GM21737 (cell line): ENCODE results near the gene PITPNM3.

ENCODE experiments used
- ATAC-seq: cut with Tn5 transposase; IDR thresholded peaks from one replicate; pipeline ENCODE4 v1.9.1; 2021; ENCODE audit warnings: mild to moderate bottlenecking, moderate library complexity; ENCODE audit not compliant: unreplicated experiment

PITPNM3 gene

DNA sequence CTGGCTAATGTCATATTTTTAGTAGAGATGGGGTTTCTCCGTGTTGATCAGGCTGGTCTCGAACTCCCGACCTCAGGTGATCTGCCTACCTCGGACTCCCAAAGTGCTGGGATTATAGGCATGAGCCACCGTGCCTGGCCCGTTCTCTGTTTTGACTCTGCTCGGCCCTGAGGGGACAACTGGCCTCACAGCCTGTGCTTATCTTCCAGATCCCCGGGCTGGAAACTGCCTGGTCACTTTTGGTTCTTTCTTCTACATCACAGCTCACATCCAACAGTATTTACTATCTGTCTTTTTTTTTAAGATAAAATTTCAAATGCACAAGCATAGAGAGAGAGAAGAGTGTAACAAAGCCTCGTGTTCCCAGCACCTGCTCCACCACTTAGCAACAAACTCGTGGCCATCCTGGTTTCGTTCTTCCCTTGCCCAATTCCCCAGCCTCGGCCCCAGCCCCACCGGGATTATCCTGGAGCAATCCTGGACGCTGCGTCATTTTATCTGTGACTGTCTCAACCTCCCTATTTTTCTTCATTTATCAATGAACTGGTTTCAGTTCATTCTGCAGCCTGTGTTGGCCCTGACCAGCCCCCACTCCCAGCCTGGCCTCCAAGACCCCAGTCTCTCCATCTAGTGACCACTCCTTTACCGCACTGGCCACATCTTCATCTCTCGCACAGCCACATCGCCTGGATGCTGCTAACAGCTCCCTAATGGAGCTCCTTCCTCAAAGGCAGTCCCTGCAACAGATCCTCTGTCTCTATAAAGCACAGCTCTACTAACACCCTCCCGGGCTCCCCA, 91.0 kb downstream of the PITPNM3 start:
- no peak for ATAC-seq

DNA sequence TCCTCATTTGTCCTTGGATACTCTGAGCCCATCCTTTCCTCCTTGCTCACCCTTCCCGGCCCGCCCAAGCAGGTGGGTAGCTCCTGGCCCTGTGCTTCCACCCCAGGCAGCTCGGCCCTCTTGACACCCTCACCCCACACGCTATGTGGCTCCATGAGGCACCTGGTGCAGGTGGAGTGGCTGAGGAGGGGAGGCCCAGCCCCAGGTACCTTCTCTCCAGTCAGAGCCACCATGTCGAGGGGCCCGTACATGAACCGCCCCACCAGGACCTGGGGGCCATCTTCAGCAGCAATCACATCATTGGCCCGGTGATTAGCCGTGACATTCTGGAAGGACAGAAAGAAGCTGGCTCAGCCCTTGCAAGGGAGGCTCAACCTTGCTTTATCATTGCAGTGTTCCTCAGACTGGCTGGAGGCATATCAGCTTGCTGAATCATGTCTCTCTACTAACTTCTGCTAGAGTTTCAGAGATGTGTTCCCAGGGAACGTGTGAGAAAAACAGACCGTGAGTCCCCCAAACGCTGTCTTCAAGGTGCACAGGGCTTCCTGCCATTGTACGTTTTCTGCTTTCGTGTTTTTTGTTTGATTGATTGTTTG, 91.8 kb downstream of the PITPNM3 start:
- ATAC-seq = no peak

DNA sequence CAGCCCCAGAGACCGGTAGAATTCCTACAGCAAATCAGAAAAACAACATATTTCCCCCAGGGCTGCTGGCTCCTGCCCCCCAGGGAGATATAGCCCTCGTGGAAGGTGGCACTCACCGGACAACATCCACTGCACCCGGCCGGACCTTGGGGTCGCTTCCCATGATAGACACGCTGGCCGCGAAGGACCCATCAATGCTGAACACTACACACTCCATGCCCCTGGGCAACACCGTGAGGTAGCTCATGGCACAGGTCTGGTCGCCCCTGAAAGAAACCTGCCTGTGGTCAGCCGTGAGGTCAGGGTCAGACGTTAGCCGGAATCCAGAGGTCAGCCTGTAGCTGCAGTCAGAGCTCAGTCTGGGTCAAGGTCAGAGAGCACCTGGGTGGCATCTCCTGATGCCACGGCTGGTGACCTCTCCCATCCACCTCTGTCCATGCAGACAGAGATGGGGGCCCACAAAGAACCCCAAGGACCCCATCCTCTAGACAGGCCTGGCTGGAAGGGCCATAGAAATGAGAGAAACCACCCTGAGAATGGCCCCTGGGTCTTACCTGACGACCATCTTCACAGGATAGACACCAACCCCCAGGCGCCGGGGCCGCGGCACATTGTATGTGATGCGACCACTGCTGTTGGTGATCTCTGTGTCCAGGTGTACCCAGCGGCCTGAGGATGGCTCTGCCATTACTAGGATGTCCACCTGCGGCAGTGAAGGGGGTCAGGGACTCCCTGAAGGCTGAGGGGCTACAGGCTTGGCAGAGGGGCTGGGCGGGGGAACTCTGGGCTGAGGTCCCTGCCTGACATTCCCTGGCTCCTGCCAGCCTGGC, 92.5 kb downstream of the PITPNM3 start:
- ATAC-seq = no peak

GRCh38 chr17:6462692-6463091, 93.7 kb downstream of the PITPNM3 start:
- no peak for ATAC-seq

GRCh38 chr17:6461792-6462524, 94.4 kb downstream of the PITPNM3 start:
- no peak for ATAC-seq

DNA sequence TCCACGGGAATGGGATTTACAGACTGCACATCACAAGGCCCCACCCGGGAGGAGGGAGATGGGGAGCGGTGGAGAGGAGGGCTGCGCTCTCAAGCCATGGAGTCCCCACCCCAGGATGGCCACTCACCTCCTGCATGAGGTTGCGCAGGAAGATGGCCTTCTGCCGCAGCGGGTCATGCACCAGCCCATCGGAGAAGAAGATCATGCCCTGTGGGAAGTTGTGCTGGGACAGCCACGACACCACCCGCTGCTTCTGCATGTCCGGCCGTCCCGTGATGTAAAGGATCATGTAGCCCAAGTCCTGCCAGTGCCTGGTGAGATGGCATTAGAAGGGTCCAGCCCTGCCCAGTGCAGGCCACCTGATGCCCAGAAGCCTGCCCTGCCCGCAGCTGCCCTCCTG, 95.1 kb downstream of the PITPNM3 start:
- ATAC-seq = no peak

- ATAC-seq = no peak
Measured at GRCh38 chr17:6460531-6461161, 95.7 kb downstream of the PITPNM3 start.

- ATAC-seq = no peak
Measured at GRCh38 chr17:6458460-6458950, 97.8 kb downstream of the PITPNM3 start.

GRCh38 chr17:6457688-6458459, 98.5 kb downstream of the PITPNM3 start:
- ATAC-seq = no peak

- ATAC-seq = no peak
Measured at GRCh38 chr17:6456914-6457687, 99.3 kb downstream of the PITPNM3 start.

DNA sequence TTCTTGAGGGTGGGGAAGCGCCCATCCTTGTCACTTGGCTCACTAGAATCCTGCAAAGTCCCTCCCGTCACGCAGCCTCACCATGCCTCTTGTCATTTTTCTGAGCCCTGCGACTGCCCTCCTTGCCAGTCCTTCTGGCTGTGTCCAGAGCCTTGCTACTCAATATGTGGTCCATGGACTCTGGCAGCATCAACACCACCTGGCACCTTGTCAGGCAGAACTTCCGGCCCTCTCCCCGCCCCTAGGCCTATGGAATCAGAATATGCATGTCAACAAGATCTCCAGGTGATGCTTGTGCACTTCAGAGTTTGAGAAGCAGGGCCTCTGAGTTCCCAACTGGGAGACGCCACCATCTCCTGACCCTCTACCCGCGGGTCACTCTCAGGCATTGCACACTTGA, 100.0 kb downstream of the PITPNM3 start:
- ATAC-seq = no peak

- ATAC-seq = peak; percentile 43
Measured at GRCh38 chr17:6455321-6455705, 101.0 kb downstream of the PITPNM3 start.

- ATAC-seq = no peak
Measured at GRCh38 chr17:6454495-6455320, 101.6 kb downstream of the PITPNM3 start.

DNA sequence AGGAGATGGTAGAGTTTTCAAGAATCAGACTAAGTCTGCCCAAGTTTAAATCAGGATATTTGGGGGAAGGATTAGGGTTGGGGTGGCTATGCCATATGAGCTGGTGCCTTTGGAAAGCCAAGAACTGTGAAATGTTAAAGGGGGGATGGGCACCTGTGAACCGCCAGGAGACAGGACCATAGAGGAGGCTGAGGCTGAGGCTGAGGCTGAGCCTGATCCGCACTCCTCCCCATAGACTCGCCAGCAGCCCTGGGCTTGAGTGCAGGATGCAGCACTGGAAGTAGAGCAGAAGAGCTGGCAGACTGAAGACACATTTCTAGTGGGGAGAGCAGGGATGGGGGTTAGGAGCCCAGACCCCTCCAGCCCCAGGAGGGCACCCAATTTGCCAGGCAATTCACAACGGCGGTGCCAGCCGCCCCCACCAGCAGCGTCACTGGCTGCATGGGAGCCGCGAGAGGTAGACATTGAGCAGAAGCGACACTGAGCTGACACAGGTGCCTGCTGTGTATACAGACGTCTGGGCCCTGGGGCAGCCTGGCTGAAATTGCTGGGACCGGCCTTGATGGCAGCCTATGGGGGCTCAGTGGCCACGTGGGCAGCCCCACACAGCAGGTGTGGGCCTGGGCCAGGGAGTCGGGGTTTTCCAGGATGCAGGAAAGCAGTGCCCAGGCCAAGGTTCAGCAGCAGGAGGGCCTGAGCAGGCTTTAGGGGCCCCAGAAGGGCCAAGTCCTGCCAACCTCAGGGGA, 102.9 kb downstream of the PITPNM3 start:
- ATAC-seq = no peak

DNA sequence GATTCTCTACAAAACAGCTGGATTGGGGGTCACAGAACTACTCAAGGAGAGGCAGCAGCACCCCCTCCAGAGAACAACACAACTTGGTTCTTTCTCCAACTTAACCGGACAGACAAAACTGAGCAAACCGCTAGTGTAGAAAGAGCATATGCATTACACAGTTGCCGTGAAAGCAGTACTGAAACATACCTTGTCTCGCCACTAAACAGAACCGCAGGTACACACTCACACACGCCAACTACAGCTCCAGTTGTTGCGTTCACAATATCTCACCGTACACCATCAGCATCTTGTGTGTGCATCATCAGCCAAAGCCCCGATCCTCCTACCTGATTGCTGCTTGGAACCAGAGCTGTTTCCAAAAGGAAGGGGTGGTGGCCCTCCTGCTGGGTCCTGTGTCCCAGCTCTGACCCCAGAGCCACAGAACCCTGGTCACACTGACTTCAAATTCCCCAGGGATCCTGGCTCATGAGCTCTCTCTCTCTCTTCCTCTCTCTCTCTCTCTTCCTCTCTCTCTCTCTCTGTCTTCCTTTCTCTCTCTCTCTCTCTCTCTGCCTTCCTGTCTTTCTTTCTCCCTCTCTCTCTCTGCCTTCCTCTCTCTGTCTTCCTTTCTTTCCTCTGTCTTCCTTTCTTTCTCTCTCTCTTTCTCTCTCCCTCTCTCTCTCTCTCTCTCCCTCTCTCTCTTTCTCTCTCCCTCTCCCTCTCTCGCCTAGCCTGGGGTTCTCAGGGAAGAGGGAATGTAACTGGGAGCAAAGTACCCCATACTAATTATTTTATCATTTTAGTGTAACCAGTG, 103.7 kb downstream of the PITPNM3 start:
- no peak for ATAC-seq
